ENCODE data around the gene THSD4.

GRCh38 chr15:71410347-71410746 lies 295.1 kb downstream of the THSD4 start:
- TF ChIP-seq CTCF (IDR thresholded peaks at IDR 0.05) (no peak), POLR2AphosphoS5 (IDR thresholded peaks at IDR 0.05) (no peak)

Data from suprapubic skin (tissue), 3 donors.